Neuronal stem cell (in vitro differentiated cells): ENCODE results near the gene HPCAL1.
A peak's percentile ranks its signal among the peaks of the same experiment; 100 is the strongest.

ENCODE experiments used
- DNase-seq: peaks from one replicate; pipeline ENCODE4 v3.0.0-alpha.2; 2013; ENCODE audit warnings: low spot score
- H2AFZ ChIP-seq: one replicate; pipeline ENCODE4 v1.6.1; 2013; ENCODE audit warnings: mild to moderate bottlenecking, low read length, inconsistent platforms
- H2AK5ac ChIP-seq: 2 replicates; pipeline ENCODE4 v1.6.1; 2013; ENCODE audit warnings: low read depth, mild to moderate bottlenecking, inconsistent platforms, low read length, moderate library complexity, mixed read lengths
- H2BK120ac ChIP-seq: 2 replicates; pipeline ENCODE4 v1.6.1; 2013; ENCODE audit warnings: low read depth, mild to moderate bottlenecking, inconsistent platforms, low read length, moderate library complexity, mixed read lengths
- H2BK12ac ChIP-seq: one replicate; pipeline ENCODE4 v1.6.1; 2013; ENCODE audit warnings: low read length, inconsistent platforms
- H2BK15ac ChIP-seq: 2 replicates; pipeline ENCODE4 v1.6.1; 2013; ENCODE audit warnings: mild to moderate bottlenecking, low read length, inconsistent platforms, mixed read lengths
- H2BK5ac ChIP-seq: one replicate; pipeline ENCODE4 v1.6.1; 2013; ENCODE audit warnings: inconsistent platforms, mild to moderate bottlenecking, low read length, moderate library complexity
- H3K14ac ChIP-seq: one replicate; pipeline ENCODE4 v1.6.1; 2013; ENCODE audit warnings: low read length, inconsistent platforms
- H3K18ac ChIP-seq: 2 replicates; pipeline ENCODE4 v1.6.1; 2013; ENCODE audit warnings: low read length, inconsistent platforms
- H3K23ac ChIP-seq: 2 replicates; pipeline ENCODE4 v1.6.1; 2013; ENCODE audit warnings: low read depth, mild to moderate bottlenecking, mixed read lengths, low read length, inconsistent platforms; ENCODE audit not compliant: poor library complexity
- H3K27ac ChIP-seq: replicated peaks from 3 replicates; pipeline ENCODE4 v1.5.1; 2013; ENCODE audit warnings: low read length, inconsistent platforms
- H3K27me3 ChIP-seq, 3 experiments: 2 replicates each; pipeline ENCODE4 v1.6.1; 2013; ENCODE audit warnings: low read length in 3 of 3, mild to moderate bottlenecking in 2 of 3, inconsistent platforms in 1 of 3, low read depth in 1 of 3, mixed read lengths in 1 of 3, moderate library complexity in 1 of 3; ENCODE audit not compliant: control insufficient read depth in 3 of 3, insufficient read depth in 3 of 3
- H3K36me3 ChIP-seq, 2 donors: replicated peaks in 1 of 2; 2 replicates each; pipeline ENCODE4 v1.6.1; 2013; ENCODE audit warnings: low read length in 2 of 2; ENCODE audit not compliant: control insufficient read depth in 2 of 2, insufficient read depth in 2 of 2
- H3K4ac ChIP-seq: 2 replicates; pipeline ENCODE4 v1.6.1; 2013; ENCODE audit warnings: inconsistent platforms, mild to moderate bottlenecking, low read length, moderate library complexity
- H3K4me1 ChIP-seq, 2 donors: 1 replicate in 1 of 2; 2 replicates in 1 of 2; pipeline ENCODE4 v1.6.1; 2013; ENCODE audit warnings: low read length in 2 of 2, low read depth in 1 of 2; ENCODE audit not compliant: control insufficient read depth in 2 of 2, insufficient read depth in 1 of 2
- H3K4me2 ChIP-seq: one replicate; pipeline ENCODE4 v1.6.1; 2013; ENCODE audit warnings: mild to moderate bottlenecking, low read length, inconsistent platforms; ENCODE audit not compliant: insufficient read depth, poor library complexity, severe bottlenecking
- H3K4me3 ChIP-seq, 2 donors: 2 replicates each; pipeline ENCODE4 v1.5.1; 2013; ENCODE audit warnings: low read length in 2 of 2, mild to moderate bottlenecking in 2 of 2, inconsistent platforms in 1 of 2, moderate library complexity in 1 of 2
- H3K79me1 ChIP-seq: one replicate; pipeline ENCODE4 v1.6.1; 2013; ENCODE audit warnings: low read depth, mild to moderate bottlenecking, inconsistent platforms, low read length, moderate library complexity
- H3K9ac ChIP-seq: one replicate; pipeline ENCODE4 v1.6.1; 2013; ENCODE audit warnings: mild to moderate bottlenecking, low read depth, low read length, inconsistent platforms; ENCODE audit not compliant: poor library complexity
- H3K9me3 ChIP-seq, 2 donors: replicated peaks in 1 of 2; 2 replicates each; pipeline versions ENCODE3 to v1.6.1; 2013; ENCODE audit warnings: low read length in 2 of 2, mild to moderate bottlenecking in 2 of 2, inconsistent platforms in 1 of 2, low read depth in 1 of 2, mixed read lengths in 1 of 2, moderate library complexity in 1 of 2; ENCODE audit not compliant: control insufficient read depth in 2 of 2, insufficient read depth in 1 of 2
- H4K8ac ChIP-seq: one replicate; pipeline ENCODE4 v1.6.1; 2013; ENCODE audit warnings: low read depth, mild to moderate bottlenecking, inconsistent platforms, low read length, moderate library complexity
- H4K91ac ChIP-seq: one replicate; pipeline ENCODE4 v1.6.1; 2013; ENCODE audit warnings: low read length, low read depth, mild to moderate bottlenecking, inconsistent platforms; ENCODE audit not compliant: poor library complexity
- whole genome bisulfite sequencing, 2 donors: extraction: QIAGEN DNeasy Blood & Tissue Kit; methylation state at CpG; one replicate each; pipeline ENCODE4 v1.1.7; 2013; ENCODE audit warnings: missing lambda C conversion rate in 2 of 2, mixed read lengths in 1 of 2; ENCODE audit not compliant: insufficient read length in 2 of 2, insufficient replicate concordance in 1 of 2; ENCODE audit errors: extremely low coverage in 2 of 2; 5-methylcytosine and 5-hydroxymethylcytosine counted together

HPCAL1 gene

DNA sequence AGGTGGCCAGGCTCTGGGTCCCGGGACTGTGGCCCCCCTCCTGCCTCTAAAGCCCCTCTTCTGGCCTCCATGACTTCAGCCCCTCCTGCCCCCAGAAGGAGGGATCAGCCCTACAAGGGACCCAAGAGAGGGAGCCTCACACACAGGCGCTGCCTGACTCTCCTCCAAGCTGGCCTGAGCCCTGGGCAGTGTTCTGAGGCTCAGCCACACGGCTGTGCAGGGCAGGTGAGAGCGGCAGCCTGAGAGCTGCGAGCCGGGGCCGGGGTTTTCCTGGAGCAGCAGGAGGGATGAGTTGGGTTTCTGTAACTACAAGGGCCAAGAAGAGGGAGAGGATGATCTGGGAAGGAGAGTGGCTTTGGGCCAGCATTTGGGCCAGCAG is 70.1 kb downstream of the HPCAL1 start:
- Histone ChIP-seq H4K8ac (no peak overlapping the region), H2BK5ac (peak overlapping the region; percentile 5), H4K91ac (no peak overlapping the region), H3K27ac (no peak overlapping the region), H2BK120ac (peak overlapping the region; percentile 19), H3K36me3 (no peaks in the 10 kb centered on the region), H2BK15ac (peak overlapping the region; percentile 38), H2AK5ac (peak overlapping the region; percentile 65), H3K9me3 (peaks cover 0 to 3% of the 10 kb centered on the region in 2 donors), H3K18ac (peak overlapping the region; percentile 81), H3K4me3 (no peak overlapping the region), H3K4me1 (peaks cover 20 to 22% of the 10 kb centered on the region in 2 donors), H3K9ac (no peak overlapping the region), H3K14ac (no peak overlapping the region), H2AFZ (no peak overlapping the region), H3K79me1 (peaks cover 3% of the 10 kb centered on the region), H3K23ac (peak overlapping the region; percentile 37), H3K27me3 (peaks cover 0 to under 1% (median 0%) of the 10 kb centered on the region in 3 experiments), H3K4ac (no peak overlapping the region), H2BK12ac (no peak overlapping the region), H3K4me2 (no peak overlapping the region)
- WGBS, 2 donors, result no CpG with 5 or more reads among the region's 7 CpGs
- no peak for DNase-seq

GRCh38 chr2:10373931-10374330 is 71.2 kb downstream of the HPCAL1 start:
- no peak overlapping the region for H2BK120ac ChIP-seq

DNA sequence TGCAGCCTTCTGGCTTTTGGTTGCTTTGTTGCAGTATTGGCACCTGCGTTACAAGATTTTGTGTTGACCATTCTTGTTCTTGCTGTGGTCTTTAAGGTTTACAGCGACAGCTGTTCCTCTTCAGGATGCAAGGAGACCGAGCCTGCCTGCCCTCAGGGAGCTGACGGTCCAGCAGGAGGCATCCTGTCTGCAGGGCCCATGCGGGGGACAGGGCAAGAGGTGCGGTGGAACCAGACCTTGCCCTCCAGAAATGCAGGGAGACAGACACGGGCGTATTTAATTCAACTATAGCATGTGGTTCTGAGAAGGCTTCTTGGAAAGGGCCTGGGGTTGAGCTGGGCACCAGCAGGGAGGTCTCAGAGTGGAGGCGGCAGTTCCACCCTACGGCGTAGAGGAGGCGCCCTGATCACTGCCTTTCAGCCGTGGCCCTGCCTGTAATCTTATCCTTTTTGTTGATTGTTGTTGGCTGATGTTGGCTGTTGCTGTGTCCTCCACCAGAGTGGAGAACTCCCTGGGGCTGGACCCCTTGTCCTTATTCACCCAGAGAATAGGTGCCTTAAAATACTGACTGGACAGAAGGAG is 71.7 kb downstream of the HPCAL1 start:
- Histone ChIP-seq H2BK15ac (no peak overlapping the region), H3K4ac (no peak overlapping the region), H3K27me3 (no peaks in the 10 kb centered on the region), H2BK5ac (no peak overlapping the region), H3K14ac (no peak overlapping the region), H3K79me1 (peaks cover 3% of the 10 kb centered on the region), H3K23ac (peak overlapping the region; percentile 6), H3K4me3 (no peak overlapping the region), H2BK12ac (peak overlapping the region; percentile 46), H2BK120ac (no peak overlapping the region), H3K9ac (no peak overlapping the region), H3K36me3 (no peaks in the 10 kb centered on the region), H2AK5ac (peak overlapping the region; percentile 58), H3K27ac (no peak overlapping the region), H4K8ac (no peak overlapping the region), H2AFZ (no peak overlapping the region), H4K91ac (peak overlapping the region; percentile 4), H3K4me2 (no peak overlapping the region), H3K9me3 (no peaks in the 10 kb centered on the region), H3K18ac (peak overlapping the region; percentile 58), H3K4me1 (peaks cover 20 to 21% of the 10 kb centered on the region in 2 donors)
- no CpG with 5 or more reads among the region's 13 CpGs for WGBS, 2 donors
- DNase-seq, result no peak

More at GRCh38 chr2:10373931-10374330, 71.2 kb downstream of the HPCAL1 start:
- Histone ChIP-seq H2AFZ (no peak overlapping the region), H4K91ac (no peak overlapping the region), H2BK12ac (no peak overlapping the region), H4K8ac (no peak overlapping the region), H2BK15ac (no peak overlapping the region), H3K18ac (peak overlapping the region; percentile 35), H3K4me2 (no peak overlapping the region), H3K4me3 (no peak overlapping the region), H3K27me3 (no peaks in the 10 kb centered on the region), H3K14ac (no peak overlapping the region), H3K9ac (no peak overlapping the region), H3K23ac (no peak overlapping the region), H3K79me1 (peaks cover 3% of the 10 kb centered on the region), H2BK5ac (no peak overlapping the region), H3K36me3 (no peaks in the 10 kb centered on the region), H3K27ac (no peak overlapping the region), H3K9me3 (no peaks in the 10 kb centered on the region), H2AK5ac (peak overlapping the region; percentile 58), H3K4ac (no peak overlapping the region), H3K4me1 (peaks cover 19 to 20% of the 10 kb centered on the region in 2 donors)
- no peak for DNase-seq
- WGBS, 2 donors, result no CpG with 5 or more reads among the region's 10 CpGs

- no CpG with 5 or more reads among the region's 9 CpGs for WGBS, 2 donors
- Histone ChIP-seq H3K9me3 (no peaks in the 10 kb centered on the region), H3K27ac (no peak overlapping the region), H2BK12ac (no peak overlapping the region), H3K4me3 (no peak overlapping the region), H3K14ac (no peak overlapping the region), H3K4me2 (no peak overlapping the region), H3K4me1 (peaks cover 20 to 21% of the 10 kb centered on the region in 2 donors), H3K36me3 (no peaks in the 10 kb centered on the region), H3K79me1 (peaks cover 3% of the 10 kb centered on the region), H2AK5ac (no peak overlapping the region), H3K27me3 (no peaks in the 10 kb centered on the region), H2BK120ac (no peak overlapping the region), H3K18ac (no peak overlapping the region), H3K4ac (no peak overlapping the region), H2BK15ac (no peak overlapping the region), H3K9ac (no peak overlapping the region), H2AFZ (no peak overlapping the region), H2BK5ac (no peak overlapping the region), H3K23ac (no peak overlapping the region), H4K8ac (no peak overlapping the region), H4K91ac (no peak overlapping the region)
- DNase-seq, result no peak
Measured at GRCh38 chr2:10375570-10376281, 73.0 kb downstream of the HPCAL1 start.
